ENCODE results near the gene SRSF3.
"Not testable (repeated sequence)": the region's sequence is repeated elsewhere in the genome, so short reads cannot be mapped to it uniquely, and the experiment has no call there.

SRSF3 gene

DNA sequence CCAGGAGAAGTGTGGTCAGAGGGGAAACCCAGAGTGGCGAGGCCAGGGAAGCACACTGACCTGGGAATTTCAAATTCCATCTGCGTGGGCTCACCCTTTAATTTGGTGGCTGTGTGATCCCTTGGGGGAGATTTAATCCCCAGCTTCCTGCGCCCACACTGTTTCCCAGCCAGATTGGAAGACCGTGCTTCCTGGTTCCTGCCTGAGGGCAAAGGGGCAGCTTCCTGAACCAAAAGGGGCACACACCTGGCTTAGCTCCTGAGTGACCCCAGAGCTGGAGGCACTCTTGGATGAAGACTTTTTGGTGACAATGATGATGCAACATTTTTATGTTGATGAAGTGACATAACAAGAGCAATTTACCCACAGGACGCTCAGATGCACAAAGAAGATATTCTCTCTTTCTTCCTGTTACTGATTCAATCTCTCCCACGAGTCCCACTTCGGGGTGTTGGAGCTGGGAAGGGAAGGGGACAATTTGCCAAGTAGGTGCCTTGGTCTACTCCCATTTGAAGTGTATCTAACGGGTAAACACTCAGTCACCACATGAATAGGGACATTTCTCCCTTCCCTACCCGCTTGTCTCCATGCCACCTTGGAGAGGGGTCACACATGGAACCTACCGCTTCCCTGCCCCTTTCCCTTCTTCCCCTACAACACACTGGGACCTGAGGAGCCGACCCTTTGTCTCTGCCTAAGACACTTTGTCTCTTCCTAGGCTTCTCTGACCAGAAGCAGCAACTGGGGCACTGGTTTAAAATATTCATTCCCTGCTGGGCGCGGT is 55.7 kb downstream of the SRSF3 start:
- no peak for DNase-seq (ENCODE audit: low read depth)

DNA sequence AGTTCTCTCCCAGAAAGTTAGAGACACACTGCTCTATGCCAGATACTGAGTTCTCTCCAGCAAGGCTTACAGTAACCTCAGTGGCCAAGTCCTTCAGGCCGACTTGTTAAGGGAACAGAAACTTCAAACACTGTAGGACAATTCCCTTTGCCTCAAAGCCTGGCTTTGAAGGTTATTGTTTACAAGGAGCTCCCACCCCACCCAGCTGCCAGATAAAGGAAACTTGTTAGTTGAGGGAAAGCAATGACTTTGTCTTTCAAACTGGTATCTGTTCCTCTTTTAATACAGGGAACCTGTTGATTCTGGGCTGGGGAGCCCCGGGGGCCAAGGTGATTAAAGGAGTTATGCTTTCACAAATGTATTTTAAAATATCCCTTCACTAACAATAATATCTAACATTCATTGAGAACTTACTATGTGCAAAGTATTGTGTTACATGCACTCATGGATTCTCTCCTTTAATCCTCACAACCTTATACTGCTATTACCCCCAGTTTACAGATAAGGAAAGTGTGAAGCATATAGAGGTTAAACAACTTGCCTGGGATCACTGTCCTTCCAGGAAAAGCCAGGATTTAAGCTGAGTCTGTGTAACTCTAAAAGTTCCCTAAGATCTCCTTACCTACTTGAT is 56.8 kb downstream of the SRSF3 start:
- no peak for DNase-seq (ENCODE audit: low read depth)

DNA sequence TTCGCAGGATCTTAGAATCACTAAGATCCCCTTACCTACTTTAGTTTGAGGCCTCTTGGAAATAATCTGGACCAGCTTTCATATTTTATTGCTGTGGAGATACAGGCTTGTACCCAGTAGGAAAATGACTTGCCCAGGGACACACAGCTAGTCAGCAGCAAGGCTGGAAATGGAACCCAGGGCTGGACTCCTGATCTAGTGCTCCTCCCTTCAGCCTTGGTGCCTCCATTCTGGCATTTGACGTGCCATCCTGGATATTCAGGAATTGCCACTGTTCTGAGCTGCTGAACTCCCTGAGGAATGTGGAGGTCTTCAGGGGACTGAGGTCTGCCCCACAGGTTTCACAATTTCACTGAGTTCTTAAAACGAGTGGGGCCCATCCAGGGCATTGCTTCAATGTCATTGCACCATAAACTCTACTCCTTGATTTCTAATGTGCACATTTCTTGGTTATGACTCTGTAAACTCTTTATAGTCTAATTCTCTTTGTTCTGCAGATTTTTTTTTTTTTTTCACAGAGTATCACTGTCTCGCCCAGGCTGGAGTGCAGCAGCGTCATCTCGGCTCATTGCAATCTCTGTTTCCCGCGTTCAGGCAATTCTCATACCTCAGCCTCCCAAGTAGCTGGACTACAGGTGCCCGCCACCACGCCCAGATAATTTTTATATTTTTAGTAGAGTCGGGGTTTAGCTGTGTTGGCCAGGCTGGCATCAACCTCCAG is 57.7 kb downstream of the SRSF3 start:
- no peak for DNase-seq (ENCODE audit: low read depth)

DNA sequence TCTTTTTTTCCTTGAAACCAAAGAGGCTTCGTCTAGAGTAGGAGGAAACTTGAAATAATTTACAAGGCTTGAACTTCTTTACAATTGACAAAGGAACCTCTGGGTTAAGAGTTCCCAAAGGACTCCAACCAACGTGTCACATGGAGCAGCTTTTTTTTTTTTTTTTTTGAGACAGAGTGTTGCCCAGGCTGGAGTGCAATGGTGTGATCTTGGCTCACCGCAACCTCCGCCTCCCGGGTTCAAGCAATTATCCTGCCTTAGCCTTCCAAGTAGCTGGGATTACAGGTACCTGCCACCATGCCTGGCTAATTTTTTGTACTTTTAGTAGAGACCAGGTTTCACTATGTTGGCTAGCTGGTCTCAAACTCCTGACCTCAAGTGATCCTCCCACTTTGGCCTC is 60.3 kb downstream of the SRSF3 start:
- DNase-seq (ENCODE audit: low read depth), result not testable (repeated sequence)

Data from GM04503 (cell line).